NCI-H524 treated with DMSO at 0.1 percent for 48 hours (cell line): ENCODE data around the gene ZBED2.
"Not testable (repeated sequence)": the region's sequence is repeated elsewhere in the genome, so short reads cannot be mapped to it uniquely, and the experiment has no call there.

Experiments used
- DNase-seq: peaks from one replicate; lab custom pipeline; 2025; lab: John Stamatoyannopoulos, UW

ZBED2 gene

GRCh38 chr3:111571282-111571681, 23.9 kb downstream of the ZBED2 start:
- no peak for DNase-seq

GRCh38 chr3:111570404-111571030, 24.6 kb downstream of the ZBED2 start:
- no peak for DNase-seq

GRCh38 chr3:111568911-111569310, 26.2 kb downstream of the ZBED2 start:
- no peak for DNase-seq

GRCh38 chr3:111568355-111568754, 26.8 kb downstream of the ZBED2 start:
- no peak for DNase-seq

GRCh38 chr3:111566844-111567243, 28.3 kb downstream of the ZBED2 start:
- no peak for DNase-seq

GRCh38 chr3:111561902-111562301, 33.2 kb downstream of the ZBED2 start:
- not testable (repeated sequence) for DNase-seq

GRCh38 chr3:111548756-111549155, 46.4 kb downstream of the ZBED2 start:
- DNase-seq = no peak

- DNase-seq = no peak
Observed at GRCh38 chr3:111548092-111548491, 47.1 kb downstream of the ZBED2 start.

- no peak for DNase-seq
Observed at GRCh38 chr3:111547631-111548030, 47.5 kb downstream of the ZBED2 start.

GRCh38 chr3:111545349-111545748, 49.8 kb downstream of the ZBED2 start:
- DNase-seq = no peak
